Astrocyte (in vitro differentiated cells and primary cell): ENCODE measurements around the gene NTSR1.

Experiments used
- EZH2 ChIP-seq: IDR thresholded peaks from 2 replicates; pipeline ENCODE4 v1.6.1; 2012; ENCODE audit warnings: mild to moderate bottlenecking, low read length, inconsistent platforms; ENCODE audit not compliant: insufficient read depth
- TF ChIP-seq, protein P1 (sequence below): IDR thresholded peaks from 2 replicates; pipeline ENCODE4 v1.5.1; 2011; ENCODE audit warnings: low read depth, mild to moderate bottlenecking, inconsistent platforms, low read length, moderate library complexity; ENCODE audit not compliant: insufficient read depth

DNA sequence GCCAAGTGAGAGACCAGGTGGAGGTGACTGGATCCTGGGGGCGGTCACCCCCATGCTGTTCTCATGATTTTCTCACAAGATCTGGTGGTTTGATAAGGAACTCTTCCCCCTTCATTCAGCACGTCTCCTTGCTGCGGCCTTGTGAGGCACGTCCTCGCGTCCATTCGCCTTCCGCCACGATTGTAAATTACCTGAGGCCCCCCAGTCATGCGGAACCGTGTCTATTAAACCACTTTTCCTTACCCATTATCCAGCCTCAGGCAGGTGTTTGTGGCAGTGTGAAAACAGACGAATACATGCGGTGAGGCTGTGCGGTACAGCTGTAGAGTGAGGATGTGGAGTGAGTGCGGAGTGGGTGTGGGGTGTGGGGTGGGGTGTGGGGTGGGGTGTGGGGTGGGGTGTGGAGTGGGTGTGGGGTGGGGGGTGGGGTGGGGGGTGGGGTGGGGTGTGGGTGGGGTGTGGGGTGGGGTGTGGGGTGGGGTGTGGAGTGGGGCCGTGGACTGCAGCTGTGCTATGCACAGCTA is 12.1 kb upstream of the NTSR1 start:
- no peak for TF ChIP-seq EZH2
- TF ChIP-seq, protein P1, sequence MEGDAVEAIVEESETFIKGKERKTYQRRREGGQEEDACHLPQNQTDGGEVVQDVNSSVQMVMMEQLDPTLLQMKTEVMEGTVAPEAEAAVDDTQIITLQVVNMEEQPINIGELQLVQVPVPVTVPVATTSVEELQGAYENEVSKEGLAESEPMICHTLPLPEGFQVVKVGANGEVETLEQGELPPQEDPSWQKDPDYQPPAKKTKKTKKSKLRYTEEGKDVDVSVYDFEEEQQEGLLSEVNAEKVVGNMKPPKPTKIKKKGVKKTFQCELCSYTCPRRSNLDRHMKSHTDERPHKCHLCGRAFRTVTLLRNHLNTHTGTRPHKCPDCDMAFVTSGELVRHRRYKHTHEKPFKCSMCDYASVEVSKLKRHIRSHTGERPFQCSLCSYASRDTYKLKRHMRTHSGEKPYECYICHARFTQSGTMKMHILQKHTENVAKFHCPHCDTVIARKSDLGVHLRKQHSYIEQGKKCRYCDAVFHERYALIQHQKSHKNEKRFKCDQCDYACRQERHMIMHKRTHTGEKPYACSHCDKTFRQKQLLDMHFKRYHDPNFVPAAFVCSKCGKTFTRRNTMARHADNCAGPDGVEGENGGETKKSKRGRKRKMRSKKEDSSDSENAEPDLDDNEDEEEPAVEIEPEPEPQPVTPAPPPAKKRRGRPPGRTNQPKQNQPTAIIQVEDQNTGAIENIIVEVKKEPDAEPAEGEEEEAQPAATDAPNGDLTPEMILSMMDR, result no peak
